Stimulated activated CD4-positive, alpha-beta T cell treated with anti-CD3 and anti-CD28 coated beads, Interleukin-12 subunit alpha, Interleukin-12 subunit beta, amount 100 ng/mL, for 24 hours (primary cell): ENCODE measurements around the gene HPDL.
"Not testable (repeated sequence)": the region's sequence is repeated elsewhere in the genome, so short reads cannot be mapped to it uniquely, and the experiment has no call there.

Source experiments
- DNase-seq, 2 experiments: peaks; one replicate each; pipeline ENCODE4 v3.0.0-alpha.2; 2020; ENCODE audit warnings: low read depth in 2 of 2

Gene HPDL

GRCh38 chr1:45351508-45351907 lies 24.8 kb downstream of the HPDL start:
- no peak for DNase-seq

- DNase-seq = no peak
These were observed 27.0 kb downstream of the HPDL start for GRCh38 chr1:45353685-45354084.

GRCh38 chr1:45354838-45355237 lies 28.1 kb downstream of the HPDL start:
- no peak for DNase-seq

- no peak for DNase-seq
These were observed 29.0 kb downstream of the HPDL start for GRCh38 chr1:45355683-45356082.

GRCh38 chr1:45356186-45356585 lies 29.5 kb downstream of the HPDL start:
- no peak for DNase-seq

GRCh38 chr1:45359882-45360513 lies 33.3 kb downstream of the HPDL start:
- peak in 1 of 2 experiments; percentile 50 for DNase-seq

- not testable (repeated sequence) for DNase-seq
These were observed 34.3 kb downstream of the HPDL start for GRCh38 chr1:45360981-45361380.

GRCh38 chr1:45364294-45364693 lies 37.6 kb downstream of the HPDL start:
- DNase-seq = no peak

- DNase-seq = no peak
These were observed 38.4 kb downstream of the HPDL start for GRCh38 chr1:45365051-45365450.

GRCh38 chr1:45370575-45370974 lies 43.9 kb downstream of the HPDL start:
- no peak for DNase-seq

GRCh38 chr1:45373573-45373972 lies 46.9 kb downstream of the HPDL start:
- DNase-seq = no peak

GRCh38 chr1:45375104-45376090 lies 48.7 kb downstream of the HPDL start:
- DNase-seq = no peak

GRCh38 chr1:45378184-45378583 lies 51.5 kb downstream of the HPDL start:
- no peak for DNase-seq
